Cerebellar cortex (tissue), 1 donor: ENCODE results near the gene C11orf58.

ENCODE experiments used
- DNase-seq: peaks from one replicate; pipeline ENCODE4 v3.0.0-alpha.2; 2015; ENCODE audit warnings: low spot score

C11orf58 gene

DNA sequence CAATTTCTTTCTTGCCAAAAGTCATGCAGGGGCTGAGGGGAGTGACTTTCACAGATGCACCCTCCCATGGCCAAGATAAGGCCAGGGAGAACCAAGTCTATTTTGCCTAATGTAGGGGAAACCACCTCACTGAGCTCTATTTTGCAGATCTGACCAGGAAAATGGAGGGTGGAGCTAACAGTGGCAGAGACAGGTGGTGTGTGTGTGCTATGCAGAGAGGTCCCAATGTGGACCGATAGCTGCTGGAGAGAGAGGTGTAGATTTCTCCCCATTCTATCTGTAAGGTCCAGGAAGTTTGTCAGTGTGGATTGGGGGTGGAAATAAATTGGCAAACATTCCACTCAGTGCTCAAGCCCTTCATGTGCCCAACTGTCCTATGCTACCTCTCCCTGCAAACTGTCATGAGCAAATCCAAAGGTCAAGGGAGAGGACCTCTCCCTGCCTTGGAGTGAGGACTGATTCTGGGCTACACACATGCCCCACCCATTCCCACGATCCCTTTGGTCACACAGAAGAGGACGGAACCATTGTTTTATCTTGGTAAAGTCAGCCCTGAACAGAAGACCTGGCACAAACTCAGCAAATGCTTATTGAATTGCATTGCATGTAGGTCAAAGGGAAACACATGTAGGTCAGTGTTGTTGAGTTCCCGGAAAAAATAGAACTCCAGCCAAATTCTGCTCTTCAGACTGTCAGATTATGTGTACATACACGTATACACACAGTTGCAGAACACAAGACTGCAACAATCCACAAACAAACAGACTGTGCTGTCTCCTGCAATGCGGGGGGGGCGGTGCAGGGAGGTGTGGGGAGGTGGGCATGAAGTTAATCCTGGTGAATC is 65.9 kb downstream of the C11orf58 start:
- DNase-seq = no peak

DNA sequence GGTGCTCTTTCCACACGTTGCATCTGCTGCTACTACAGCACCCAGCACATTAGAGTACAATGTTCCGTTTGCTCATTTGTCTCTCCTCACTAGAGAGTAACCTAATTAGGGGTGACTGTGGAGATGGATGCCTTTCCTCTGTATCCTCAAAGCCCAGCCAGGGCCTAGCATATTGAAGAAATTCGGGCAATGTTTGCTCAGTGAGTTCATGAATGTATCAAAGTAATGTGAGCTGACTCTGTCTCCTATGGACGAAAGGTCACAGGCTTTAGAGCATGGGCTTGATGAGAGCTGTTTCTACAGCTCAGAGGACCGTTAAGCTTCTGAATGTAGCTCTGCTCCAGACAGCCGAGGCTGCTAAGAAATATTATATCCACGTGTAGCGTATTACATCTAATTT is 67.5 kb downstream of the C11orf58 start:
- DNase-seq = no peak

DNA sequence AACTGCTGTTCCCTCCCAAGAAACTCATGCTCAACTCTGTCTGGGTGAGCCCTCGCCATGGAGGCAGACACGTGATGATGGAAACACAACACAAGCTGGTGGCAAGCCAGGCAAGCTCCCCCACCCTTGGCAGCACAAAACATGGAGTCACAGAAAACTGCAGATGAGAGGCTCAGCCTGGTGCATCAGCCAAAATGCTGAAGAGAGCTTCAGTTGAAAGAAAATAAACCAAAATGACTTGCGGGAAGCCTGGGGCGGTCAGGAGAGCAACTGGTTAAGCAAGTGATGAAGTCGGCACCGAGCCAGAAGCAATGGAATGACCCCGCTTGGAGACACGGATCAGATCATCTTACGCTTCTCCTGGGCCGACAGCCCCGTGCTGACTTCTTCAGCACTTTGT is 68.3 kb downstream of the C11orf58 start:
- DNase-seq = no peak

DNA sequence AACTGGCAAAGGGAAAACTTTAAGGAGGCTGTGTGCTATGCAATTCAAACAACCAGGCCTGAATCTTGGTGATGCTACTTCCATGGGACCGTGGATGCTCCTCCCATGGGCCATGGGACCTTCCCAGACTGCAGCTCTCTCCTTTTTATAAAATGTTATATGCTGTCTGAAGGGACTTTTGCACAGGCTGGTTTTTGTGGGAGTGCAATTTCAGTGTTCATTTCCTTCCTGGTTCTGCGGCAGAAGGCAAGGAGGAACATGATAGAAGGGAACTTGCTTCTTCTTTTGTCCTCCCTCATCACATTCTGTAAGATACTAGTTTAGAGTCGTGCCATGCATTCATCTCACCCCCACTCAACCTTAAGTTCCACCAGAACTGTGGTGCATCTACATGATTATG is 68.9 kb downstream of the C11orf58 start:
- no peak for DNase-seq
